Measurements from ENCODE around the gene LMX1B.

DNA sequence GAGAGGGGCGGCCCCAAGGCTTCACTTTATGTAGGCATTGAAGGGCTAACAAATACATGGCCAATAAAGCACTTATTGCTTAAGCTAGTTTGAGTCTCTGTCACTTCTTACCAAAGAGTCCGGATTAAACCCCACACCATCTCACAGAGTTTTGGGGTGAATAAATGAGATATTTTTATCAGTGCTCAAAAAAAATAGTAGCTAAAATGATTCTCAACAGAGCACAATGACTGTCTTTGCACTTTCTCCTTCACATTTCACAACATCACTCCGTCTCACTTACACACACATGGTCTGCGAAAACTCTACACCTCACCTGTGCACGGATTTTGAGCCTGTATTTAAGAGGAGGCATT is 92.9 kb downstream of the LMX1B start:
- TF ChIP-seq, protein P1, sequence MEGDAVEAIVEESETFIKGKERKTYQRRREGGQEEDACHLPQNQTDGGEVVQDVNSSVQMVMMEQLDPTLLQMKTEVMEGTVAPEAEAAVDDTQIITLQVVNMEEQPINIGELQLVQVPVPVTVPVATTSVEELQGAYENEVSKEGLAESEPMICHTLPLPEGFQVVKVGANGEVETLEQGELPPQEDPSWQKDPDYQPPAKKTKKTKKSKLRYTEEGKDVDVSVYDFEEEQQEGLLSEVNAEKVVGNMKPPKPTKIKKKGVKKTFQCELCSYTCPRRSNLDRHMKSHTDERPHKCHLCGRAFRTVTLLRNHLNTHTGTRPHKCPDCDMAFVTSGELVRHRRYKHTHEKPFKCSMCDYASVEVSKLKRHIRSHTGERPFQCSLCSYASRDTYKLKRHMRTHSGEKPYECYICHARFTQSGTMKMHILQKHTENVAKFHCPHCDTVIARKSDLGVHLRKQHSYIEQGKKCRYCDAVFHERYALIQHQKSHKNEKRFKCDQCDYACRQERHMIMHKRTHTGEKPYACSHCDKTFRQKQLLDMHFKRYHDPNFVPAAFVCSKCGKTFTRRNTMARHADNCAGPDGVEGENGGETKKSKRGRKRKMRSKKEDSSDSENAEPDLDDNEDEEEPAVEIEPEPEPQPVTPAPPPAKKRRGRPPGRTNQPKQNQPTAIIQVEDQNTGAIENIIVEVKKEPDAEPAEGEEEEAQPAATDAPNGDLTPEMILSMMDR (IDR thresholded peaks at IDR 0.05): no peak
- no peak for TF ChIP-seq POLR2A (IDR thresholded peaks at IDR 0.05)
